Upper lobe of left lung (tissue), 6 donors: ENCODE data around the gene CAB39. TPM values are rescaled to one million over a fixed set of nuclear protein-coding genes. Genes with fewer than 3 reads are reported as not detected.

Experiments used
- ATAC-seq, 2 donors: fragments of 200-7000 bp; cut with Tn5 transposase; one replicate each; pipeline ENCODE4 v1.9.1; 2022; ENCODE audit warnings: mild to moderate bottlenecking in 2 of 2, moderate library complexity in 2 of 2; ENCODE audit not compliant: low FRiP score in 2 of 2
- DNase-seq, 2 donors: peaks; one replicate each; pipeline ENCODE4 v3.0.0-alpha.2; 2019 to 2020
- H3K27ac ChIP-seq, 4 donors: fragments of 200-600 bp; sonication (generic); one replicate each; pipeline ENCODE4 v1.5.1; 2016 to 2019
- H3K27me3 ChIP-seq, 4 donors: fragments of 200-600 bp; sonication (generic); one replicate each; pipeline ENCODE4 v1.5.1; 2017 to 2019
- H3K36me3 ChIP-seq, 4 donors: fragments of 200-600 bp; sonication (generic); one replicate each; pipeline ENCODE4 v1.5.1; 2016 to 2019
- H3K4me1 ChIP-seq, 4 donors: fragments of 200-600 bp; sonication (generic); one replicate each; pipeline ENCODE4 v1.5.1; 2018 to 2019
- H3K4me3 ChIP-seq, 4 donors: fragments of 200-600 bp; sonication (generic); one replicate each; pipeline ENCODE4 v1.5.1; 2017 to 2019; ENCODE audit warnings: mild to moderate bottlenecking in 2 of 4, moderate library complexity in 1 of 4
- H3K9me3 ChIP-seq, 4 donors: fragments of 200-600 bp; sonication (generic); one replicate each; pipeline ENCODE4 v1.5.1; 2018 to 2019
- CTCF ChIP-seq, 6 experiments: fragments of 450-650 bp in 4 of 6; fragments of 200-600 bp in 2 of 6; sonication (generic) in 2 of 6; IDR thresholded peaks; one replicate each; pipeline ENCODE4 v1.5.1; 2016 to 2019; ENCODE audit warnings: antibody characterized with exemption in 6 of 6
- EP300 ChIP-seq, 4 donors: sonication (generic); formaldehyde crosslinking; IDR thresholded peaks; one replicate each; pipeline ENCODE4 v1.5.1; 2017; ENCODE audit warnings: antibody characterized with exemption in 4 of 4, control low read depth in 2 of 4
- POLR2A ChIP-seq, 4 donors: fragments of 450-650 bp; IDR thresholded peaks; one replicate each; pipeline ENCODE4 v1.5.1; 2016 to 2017; ENCODE audit warnings: antibody characterized with exemption in 4 of 4, mild to moderate bottlenecking in 2 of 4
- POLR2AphosphoS5 ChIP-seq, 2 donors: sonication (generic); formaldehyde crosslinking; IDR thresholded peaks; one replicate each; pipeline ENCODE4 v1.5.1; 2017; ENCODE audit warnings: antibody characterized with exemption in 2 of 2
- WGBS, 2 donors: methylation state at CpG; one replicate each; pipeline ENCODE4 v1.1.5; 2017 to 2018; 5-methylcytosine and 5-hydroxymethylcytosine counted together
- total RNA-seq, 6 donors: library from RNA; depleted of rRNA in 4 of 6; stranded (reverse); fragments of >200 nt in 4 of 6; gene quantifications; one replicate each; pipeline versions ENCODE4 v1.1.0 to v1.2.1, GENCODE V29; 2016 to 2021
- donor health status: DM: no; HTN: no; CAD: no; lungs with moderate emphysema.
- donor health status: DM: no; HTN: yes; CAD: no; lungs with severe emphysema.

CAB39 gene
- total RNA-seq, 6 donors from 2014 or later, result 56.5 to 125 (median 76.7) TPM

- no peak for DNase-seq
- H3K36me3 ChIP-seq, result no peaks in the 10 kb centered on the region
- ATAC-seq, result no peak
Observed at GRCh38 chr2:230680463-230681170, 32.0 kb upstream of the CAB39 start.

GRCh38 chr2:230681171-230681545, 31.5 kb upstream of the CAB39 start:
- Histone ChIP-seq H3K27ac (no peak overlapping the region), H3K9me3 (peaks cover 0 to 9% (median 1%) of the 10 kb centered on the region in 4 donors), H3K36me3 (no peaks in the 10 kb centered on the region), H3K27me3 (no peaks in the 10 kb centered on the region), H3K4me1 (no peaks in the 10 kb centered on the region), H3K4me3 (no peak overlapping the region)
- TF ChIP-seq POLR2AphosphoS5 (IDR thresholded peaks at IDR 0.05) (no peak), CTCF (IDR thresholded peaks at IDR 0.05) (no peak), EP300 (IDR thresholded peaks at IDR 0.05) (no peak), POLR2A (IDR thresholded peaks at IDR 0.05) (no peak)
- DNase-seq, result no peak
- WGBS, 2 donors, result 61 to 65% methylated on average over 7 of the region's 7 CpGs
- ATAC-seq, result no peak

More at GRCh38 chr2:230680463-230681170, 32.0 kb upstream of the CAB39 start:
- Histone ChIP-seq H3K9me3 (peaks cover 0 to 9% (median 1%) of the 10 kb centered on the region in 4 donors), H3K27ac (no peak overlapping the region), H3K27me3 (no peaks in the 10 kb centered on the region), H3K4me1 (no peaks in the 10 kb centered on the region), H3K4me3 (no peak overlapping the region)
- 77 to 88% methylated on average over 11 of the region's 11 CpGs for WGBS, 2 donors
- TF ChIP-seq CTCF (IDR thresholded peaks at IDR 0.05), result no peak
- no peak for TF ChIP-seq POLR2A (IDR thresholded peaks at IDR 0.05)
- no peak for TF ChIP-seq POLR2AphosphoS5 (IDR thresholded peaks at IDR 0.05)
- TF ChIP-seq EP300 (IDR thresholded peaks at IDR 0.05), result no peak

GRCh38 chr2:230682546-230682945, 30.1 kb upstream of the CAB39 start:
- WGBS, 2 donors, result 83 to 86% methylated on average over 2 to 3 of the region's 3 CpGs
- TF ChIP-seq POLR2AphosphoS5 (IDR thresholded peaks at IDR 0.05) (no peak), POLR2A (IDR thresholded peaks at IDR 0.05) (no peak), CTCF (IDR thresholded peaks at IDR 0.05) (no peak), EP300 (IDR thresholded peaks at IDR 0.05) (no peak)
- Histone ChIP-seq H3K27me3 (no peaks in the 10 kb centered on the region), H3K4me1 (no peaks in the 10 kb centered on the region), H3K27ac (no peak overlapping the region), H3K4me3 (no peak overlapping the region), H3K9me3 (peaks cover 0 to 9% (median 1%) of the 10 kb centered on the region in 4 donors), H3K36me3 (no peaks in the 10 kb centered on the region)
- DNase-seq (no peak), ATAC-seq (no peak)

GRCh38 chr2:230684270-230685168, 28.1 kb upstream of the CAB39 start:
- no peak overlapping the region for H3K27ac ChIP-seq
- no peaks in the 10 kb centered on the region for H3K9me3 ChIP-seq
- no peak for TF ChIP-seq EP300 (IDR thresholded peaks at IDR 0.05)
- TF ChIP-seq POLR2A (IDR thresholded peaks at IDR 0.05), result no peak
- no peak for TF ChIP-seq CTCF (IDR thresholded peaks at IDR 0.05)
- no peak for TF ChIP-seq POLR2AphosphoS5 (IDR thresholded peaks at IDR 0.05)
- no peaks in the 10 kb centered on the region for H3K4me1 ChIP-seq
- no peak overlapping the region for H3K4me3 ChIP-seq
- ATAC-seq, result no peak
- 47 to 50% methylated on average over 8 of the region's 8 CpGs for WGBS, 2 donors
- H3K27me3 ChIP-seq, result no peaks in the 10 kb centered on the region
- DNase-seq, result no peak
- no peaks in the 10 kb centered on the region for H3K36me3 ChIP-seq
